Islet precursor cell (in vitro differentiated cells): ENCODE measurements around the gene PERM1.
"Not testable (repeated sequence)": the region's sequence is repeated elsewhere in the genome, so short reads cannot be mapped to it uniquely, and the experiment has no call there.

Source experiments
- DNase-seq: peaks from one replicate; pipeline ENCODE4 v3.0.0-alpha.2; 2018

The PERM1 gene

DNA sequence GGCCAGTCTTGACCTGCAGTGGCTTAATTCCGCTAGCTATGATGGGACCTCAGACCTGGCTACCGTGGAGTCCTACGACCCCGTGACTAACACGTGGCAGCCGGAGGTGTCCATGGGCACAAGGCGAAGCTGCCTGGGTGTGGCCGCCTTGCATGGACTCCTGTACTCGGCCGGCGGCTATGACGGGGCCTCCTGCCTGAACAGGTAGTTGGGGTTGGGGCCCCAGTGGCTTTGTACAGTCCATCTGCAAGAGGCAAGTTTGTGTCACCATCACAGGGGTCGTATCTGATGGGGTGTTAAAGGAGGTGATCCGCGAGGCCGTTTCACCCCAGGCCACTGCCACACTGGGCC is 18.6 kb downstream of the PERM1 start:
- DNase-seq, result no peak

- no peak for DNase-seq
These were observed 19.3 kb downstream of the PERM1 start for GRCh38 chr1:962381-963300.

DNA sequence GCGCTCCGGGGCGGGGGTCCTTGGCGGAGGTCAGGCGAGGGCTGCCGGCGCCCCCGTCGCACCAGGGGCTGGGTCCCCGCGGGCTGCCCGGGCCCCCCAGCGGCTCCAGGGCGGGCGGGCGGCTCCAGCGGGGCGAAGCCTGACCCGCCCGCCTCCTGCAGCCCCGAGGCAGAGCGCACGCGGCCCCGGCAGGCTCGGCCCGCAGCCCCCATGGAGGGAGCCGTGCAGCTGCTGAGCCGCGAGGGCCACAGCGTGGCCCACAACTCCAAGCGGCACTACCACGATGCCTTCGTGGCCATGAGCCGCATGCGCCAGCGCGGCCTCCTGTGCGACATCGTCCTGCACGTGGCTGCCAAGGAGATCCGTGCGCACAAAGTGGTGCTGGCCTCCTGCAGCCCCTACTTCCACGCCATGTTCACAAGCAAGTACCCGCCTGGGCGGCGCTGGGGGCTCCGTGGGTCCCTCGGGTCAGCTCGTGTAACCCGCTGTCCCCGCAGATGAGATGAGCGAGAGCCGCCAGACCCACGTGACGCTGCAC is 20.7 kb downstream of the PERM1 start:
- DNase-seq, result no peak

DNA sequence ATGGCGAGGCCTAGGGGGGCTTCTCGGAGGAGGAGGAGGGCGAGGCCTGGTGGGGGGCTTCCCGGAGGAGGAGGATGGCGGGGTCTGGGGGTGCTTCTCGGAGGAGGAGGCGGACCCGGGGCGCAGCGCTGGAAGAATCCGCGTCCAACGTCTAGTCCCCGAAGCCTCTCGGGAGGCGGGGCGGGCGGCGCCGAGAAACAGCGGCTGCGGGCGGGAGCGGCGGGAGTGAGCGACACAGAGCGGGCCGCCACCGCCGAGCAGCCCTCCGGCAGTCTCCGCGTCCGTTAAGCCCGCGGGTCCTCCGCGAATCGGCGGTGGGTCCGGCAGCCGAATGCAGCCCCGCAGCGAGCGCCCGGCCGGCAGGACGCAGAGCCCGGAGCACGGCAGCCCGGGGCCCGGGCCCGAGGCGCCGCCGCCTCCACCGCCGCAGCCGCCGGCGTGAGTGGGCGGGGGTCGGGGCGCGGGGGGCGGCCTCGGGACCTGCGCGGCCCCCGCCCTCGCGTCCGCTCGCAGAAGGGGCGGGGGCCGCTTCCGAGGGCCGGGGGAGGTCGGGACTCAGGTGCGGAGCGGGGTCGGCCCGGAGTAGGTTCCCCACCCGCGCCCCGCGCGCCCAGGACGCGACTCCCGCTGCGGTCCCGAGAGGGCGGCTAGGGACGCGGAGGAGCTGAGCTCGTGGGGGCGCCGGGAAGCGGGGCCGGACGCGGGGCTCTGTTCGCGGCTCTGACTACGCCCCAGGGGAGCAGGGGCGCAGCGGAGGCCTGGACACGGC is 21.3 kb downstream of the PERM1 start, which contains the start of gene KLHL17:
TSS of gene KLHL17 (plus strand) at position 222 of the 769 bp plus-strand sequence. CDS start at position 332, 110 bp downstream.
- DNase-seq, result peak; percentile 85

DNA sequence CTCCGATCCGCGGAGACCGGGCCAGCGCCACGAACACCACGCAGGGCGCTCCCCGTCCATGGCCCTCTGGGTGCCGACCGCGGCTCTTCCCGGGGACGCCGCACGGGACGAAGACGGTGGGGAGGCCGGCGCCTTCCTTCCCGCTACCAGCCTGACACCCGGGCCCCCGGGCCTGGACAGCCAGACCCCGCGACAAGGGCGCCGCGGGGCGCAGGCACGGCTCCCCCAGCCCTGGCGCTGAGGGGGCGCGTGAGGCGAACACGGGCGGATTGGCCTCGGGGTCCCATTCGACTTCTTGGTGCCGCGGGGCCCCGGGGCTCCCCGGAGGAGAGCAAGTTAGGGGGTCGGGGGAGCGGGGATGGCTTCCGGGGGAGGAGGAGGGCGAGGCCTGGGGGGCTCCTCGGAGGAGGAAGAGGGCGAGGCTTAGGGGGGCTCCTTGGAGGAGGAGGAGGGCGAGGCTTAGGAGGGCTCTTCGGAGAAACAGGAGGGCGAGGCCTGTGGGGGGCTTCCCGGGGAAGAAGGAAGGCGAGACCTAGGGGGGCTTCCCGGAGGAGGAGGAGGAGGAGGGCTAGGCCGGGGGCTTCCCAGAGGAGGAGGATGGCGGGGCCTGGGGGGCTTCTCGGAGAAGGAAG is 22.0 kb downstream of the PERM1 start:
- no peak for DNase-seq

DNA sequence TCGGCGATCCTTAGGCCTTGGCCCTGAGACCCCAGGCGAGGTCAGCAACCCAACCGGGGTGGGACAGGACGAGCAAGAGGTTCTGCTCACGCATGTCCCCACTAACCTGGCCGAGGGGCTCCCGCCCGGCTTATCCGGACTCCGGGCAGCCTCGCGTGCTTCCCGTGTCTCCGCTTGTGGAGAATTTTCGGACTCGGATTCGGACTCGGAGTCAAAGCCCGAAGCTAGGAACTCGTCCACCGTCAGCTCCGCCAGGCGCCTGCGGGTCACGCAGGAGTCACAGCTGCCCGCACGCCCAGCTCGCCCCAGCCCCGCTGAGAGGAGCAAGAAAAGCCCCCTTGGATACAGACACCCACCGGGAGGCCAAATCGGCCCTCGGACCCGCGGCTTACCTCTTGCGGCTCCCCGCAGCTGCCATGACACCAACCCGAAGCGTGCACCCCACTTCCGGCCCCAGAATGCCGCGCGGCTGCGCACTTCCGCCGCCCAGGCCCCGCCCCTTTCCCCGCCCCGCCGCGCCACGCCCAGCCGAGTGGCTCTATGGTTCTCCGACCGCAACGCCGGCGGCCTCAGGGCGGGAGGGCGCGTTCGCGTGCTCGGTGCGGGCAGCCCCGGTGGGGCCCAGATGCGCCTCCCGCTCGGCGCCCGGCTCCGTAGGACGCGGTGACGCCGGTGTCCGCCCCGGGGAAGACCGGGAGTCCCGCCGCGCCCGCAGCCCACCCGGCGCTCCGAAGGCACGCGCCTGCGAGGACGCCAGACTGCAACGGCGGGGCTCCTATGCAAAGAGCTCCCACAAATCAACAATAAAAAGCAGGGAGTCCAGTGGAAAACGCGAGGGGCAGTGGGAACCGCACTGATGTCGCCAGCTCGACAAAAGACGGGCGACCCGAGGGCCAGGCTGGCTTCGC is 22.8 kb downstream of the PERM1 start, which contains the start of gene NOC2L:
TSS of gene NOC2L (minus strand) at position 434 of the 908 bp plus-strand sequence. CDS start at position 418, 16 bp downstream.
- peak; percentile 95 for DNase-seq

- DNase-seq, result no peak
These were observed 25.3 kb downstream of the PERM1 start for GRCh38 chr1:956636-957035.

DNA sequence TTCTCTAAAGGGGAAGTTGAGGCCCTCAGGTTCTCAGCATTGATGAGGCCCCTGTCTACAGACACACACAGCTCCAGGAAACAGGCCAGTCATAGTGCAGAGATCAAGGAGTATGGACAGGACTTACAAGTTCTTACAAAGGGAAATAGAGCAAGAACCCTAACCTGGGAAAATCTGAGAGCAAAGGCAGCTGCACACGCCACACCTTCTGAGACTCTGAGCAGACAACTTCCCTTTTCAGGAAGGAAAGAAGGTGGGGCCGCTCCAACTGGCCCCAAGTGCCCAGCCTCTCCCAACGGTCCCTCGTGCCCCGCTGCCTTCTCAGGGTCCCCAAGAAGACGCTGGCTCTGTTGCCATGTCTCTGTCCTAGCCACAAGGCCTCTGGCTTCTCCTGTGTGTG is 26.4 kb downstream of the PERM1 start:
- DNase-seq, result no peak

DNA sequence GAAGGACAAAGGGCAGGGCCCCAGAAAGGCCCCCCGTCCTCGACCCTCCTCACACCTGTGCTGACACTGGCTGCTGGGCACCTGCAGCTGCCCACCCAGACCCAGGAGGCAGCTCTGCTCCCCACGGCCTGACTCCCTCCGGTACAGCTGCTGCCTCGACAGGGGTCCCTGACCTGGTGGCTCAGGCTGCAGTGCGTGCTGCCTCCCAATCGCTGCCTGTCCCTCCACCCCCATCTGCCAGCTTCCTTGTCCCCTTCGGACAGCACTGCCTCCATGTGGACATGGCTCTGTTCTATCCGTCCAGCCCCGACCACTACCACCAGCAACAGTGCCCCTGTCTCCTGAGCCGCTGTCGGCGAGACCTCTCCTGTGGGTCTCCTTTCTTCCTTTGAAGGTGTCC is 27.0 kb downstream of the PERM1 start:
- DNase-seq, result no peak

DNA sequence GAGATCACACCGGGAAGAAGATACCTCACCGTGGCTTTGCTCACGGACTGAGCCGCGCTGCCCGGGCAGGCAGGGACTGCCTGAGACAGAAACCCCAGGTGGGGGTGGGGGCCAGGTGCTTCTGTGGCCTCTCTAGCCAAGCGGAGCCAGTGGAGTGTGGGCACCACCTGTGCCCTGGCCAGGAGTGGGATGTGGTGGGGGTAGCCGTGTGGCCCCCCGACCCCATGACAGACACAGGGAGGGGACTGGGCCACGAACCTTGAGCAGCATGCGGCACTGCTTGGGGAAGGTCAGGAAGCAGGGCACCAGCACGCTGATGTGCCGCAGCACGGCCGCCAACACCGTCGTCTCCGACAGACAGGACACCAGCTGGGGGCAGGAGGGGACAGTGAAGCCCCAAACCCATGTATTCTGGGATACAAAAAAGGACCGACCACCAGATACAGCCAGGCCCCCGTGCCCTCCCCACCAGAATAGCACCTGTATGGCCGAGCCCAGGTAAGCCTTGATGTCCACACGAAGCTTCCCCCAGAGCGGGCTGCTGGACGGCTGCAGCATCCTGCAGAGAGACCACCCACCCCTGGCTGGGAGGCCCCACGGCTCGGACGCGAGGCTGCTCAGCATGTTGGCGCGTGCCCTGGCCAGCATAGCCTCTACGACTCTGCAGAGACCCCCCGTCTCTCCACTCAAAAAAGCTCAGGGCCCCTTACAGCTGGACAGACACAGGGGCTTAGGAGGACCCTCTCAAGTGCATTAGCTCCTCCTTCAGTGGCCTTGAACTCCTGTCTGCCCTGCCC is 28.2 kb downstream of the PERM1 start:
- DNase-seq, result no peak

- DNase-seq, result no peak
These were observed 29.3 kb downstream of the PERM1 start for GRCh38 chr1:952603-953002.

DNA sequence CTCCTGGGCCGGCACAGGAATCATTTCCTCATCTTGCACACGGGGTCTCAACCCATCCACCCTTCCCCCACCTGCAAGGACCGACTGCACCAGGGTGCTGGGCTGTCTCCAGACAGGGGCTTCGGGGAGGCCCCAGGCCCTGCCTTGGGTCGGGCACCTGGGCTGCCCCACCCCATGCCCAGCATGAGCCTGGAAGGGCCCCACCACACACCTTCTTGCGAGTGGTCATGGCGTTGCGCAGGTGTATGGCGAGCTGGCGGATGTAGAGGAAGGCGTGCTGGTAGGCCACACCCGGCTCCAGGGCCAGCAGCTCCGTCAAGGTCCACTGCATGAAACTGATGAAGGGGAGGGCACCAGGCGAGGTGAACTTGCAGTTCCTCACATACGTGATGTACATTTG is 29.7 kb downstream of the PERM1 start:
- DNase-seq, result no peak

- no peak for DNase-seq
These were observed 30.5 kb downstream of the PERM1 start for GRCh38 chr1:951364-951763.

DNA sequence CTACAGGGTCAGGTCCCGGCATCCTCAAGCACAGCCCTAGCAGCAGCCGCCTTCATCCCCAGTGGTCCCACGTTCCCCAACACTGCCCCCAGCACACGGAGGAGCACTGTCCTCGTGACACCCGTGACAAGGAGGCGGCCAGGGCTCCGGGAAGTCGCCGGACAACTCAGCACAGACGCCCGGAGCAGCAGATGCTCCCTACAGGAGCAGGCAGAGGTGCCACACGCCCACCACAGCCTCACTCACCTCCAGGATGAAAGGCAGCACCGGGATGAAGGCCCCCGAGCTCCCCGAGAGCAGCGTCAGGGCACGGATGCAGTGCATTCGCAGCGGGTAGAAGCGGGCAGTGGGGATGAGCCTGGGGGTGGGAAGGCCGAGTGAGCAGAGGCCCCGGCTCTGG is 31.0 kb downstream of the PERM1 start:
- no peak for DNase-seq

DNA sequence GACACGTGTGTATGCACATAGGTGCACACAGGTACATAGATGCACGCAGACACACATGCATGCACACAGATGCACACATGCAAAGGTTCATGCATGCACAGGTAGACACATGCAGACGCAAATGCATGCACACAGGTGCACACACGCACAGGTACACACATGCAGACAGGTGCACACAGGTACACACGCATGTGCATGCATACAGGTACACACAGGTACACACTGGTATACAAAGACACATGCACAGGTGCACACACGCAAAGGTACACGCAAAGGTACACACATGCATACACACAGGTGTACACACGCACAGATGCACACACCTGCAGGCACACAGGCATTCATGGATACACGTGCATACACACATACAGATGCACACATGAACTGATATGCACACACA is 31.6 kb downstream of the PERM1 start:
- DNase-seq, result no peak

DNA sequence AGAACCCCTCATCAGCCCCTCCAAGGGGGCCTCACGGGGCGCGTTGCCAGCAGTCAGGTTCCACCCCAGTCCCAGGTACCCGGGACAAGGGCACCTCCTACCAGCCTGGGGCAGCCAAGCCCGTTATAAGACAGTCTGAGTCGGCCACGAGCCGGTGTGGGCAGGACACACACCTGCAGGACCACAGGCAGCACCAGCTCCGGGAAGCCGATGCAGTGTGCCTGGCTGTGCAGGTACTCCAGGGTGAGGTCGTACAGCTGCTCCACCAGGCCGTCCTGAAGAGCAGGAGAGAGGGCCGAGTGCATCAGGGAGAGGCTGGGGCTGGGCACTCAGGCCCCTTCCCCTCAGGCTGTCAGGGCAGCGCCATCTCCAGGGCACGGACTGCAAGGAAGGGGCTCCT is 33.9 kb downstream of the PERM1 start:
- no peak for DNase-seq

GRCh38 chr1:946811-947210 is 35.1 kb downstream of the PERM1 start:
- not testable (repeated sequence) for DNase-seq

DNA sequence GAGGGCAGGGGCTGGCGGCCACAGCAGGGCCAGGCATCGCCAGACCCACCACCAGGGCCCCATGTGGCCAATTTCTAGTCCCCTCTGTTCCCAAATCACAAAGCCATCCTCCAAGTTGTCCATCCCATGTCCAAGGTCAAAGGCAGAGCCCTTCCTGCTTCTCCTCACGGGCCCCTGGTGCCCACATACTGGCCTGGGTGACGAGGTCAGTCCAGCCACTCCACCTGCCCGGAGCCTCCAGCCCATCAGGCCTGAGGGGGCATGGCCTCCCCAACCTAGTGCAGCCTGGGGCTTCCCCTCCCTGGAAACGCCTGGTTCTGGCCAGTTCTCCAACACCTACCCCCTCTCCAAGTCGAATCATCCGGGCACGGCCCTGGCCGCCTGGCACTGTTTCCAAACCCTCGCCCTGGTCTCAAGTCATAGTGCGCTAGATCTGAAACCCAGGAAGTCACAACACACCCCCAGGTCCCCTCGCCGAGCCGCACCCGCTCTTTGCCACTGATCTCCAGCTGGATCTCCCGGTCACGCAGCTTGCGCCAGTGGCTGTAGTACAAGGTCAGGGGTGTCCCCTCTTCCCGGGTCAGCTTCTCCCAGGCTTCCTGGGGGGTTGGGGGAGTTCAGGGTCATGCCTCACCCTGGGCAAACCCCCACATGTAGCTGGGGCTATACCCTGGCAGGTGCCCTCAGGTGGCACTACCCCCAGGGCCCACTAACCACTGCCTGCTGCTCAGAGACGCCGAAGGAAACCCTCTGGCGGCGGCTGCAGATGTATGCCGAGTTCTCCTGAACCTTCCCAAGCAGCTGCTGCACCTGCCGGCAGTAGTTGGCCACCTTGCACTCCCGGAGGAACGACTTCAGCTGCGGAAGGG is 36.0 kb downstream of the PERM1 start:
- DNase-seq, result no peak

GRCh38 chr1:944341-945325 is 37.3 kb downstream of the PERM1 start:
- no peak for DNase-seq
